Esophagus muscularis mucosa (tissue), 4 donors: ENCODE results near the gene ADAMTS19. TPM values are rescaled to one million over a fixed set of nuclear protein-coding genes. Genes with fewer than 3 reads are reported as not detected.

Experiments
- DNase-seq: peaks from one replicate; pipeline ENCODE4 v3.0.0-alpha.2; 2017; ENCODE audit errors: extremely low spot score
- H3K27ac ChIP-seq, 4 donors: fragments of 200-600 bp; sonication (generic); replicated peaks in 1 of 4; 1 replicate in 3 of 4; 2 replicates in 1 of 4; pipeline ENCODE4 v1.5.1; 2016 to 2019; ENCODE audit warnings: mild to moderate bottlenecking in 1 of 4
- H3K27me3 ChIP-seq, 4 donors: fragments of 200-600 bp; sonication (generic); one replicate each; pipeline versions ENCODE4 v1.5.1 to v1.6.0; 2016 to 2019
- H3K36me3 ChIP-seq, 4 donors: fragments of 200-600 bp; sonication (generic); one replicate each; pipeline ENCODE4 v1.5.1; 2016 to 2019
- H3K4me1 ChIP-seq, 4 donors: fragments of 200-600 bp; sonication (generic); one replicate each; pipeline ENCODE4 v1.5.1; 2016 to 2019
- H3K4me3 ChIP-seq, 4 donors: fragments of 200-600 bp; sonication (generic); 1 replicate in 2 of 4; 2 replicates in 2 of 4; pipeline ENCODE4 v1.5.1; 2016 to 2019; ENCODE audit warnings: mild to moderate bottlenecking in 4 of 4, moderate library complexity in 1 of 4
- H3K9me3 ChIP-seq, 4 donors: fragments of 200-600 bp; sonication (generic); 1 replicate in 3 of 4; 2 replicates in 1 of 4; pipeline ENCODE4 v1.5.1; 2016 to 2019
- CTCF ChIP-seq, 3 experiments: fragments of 200-600 bp in 2 of 3; fragments of 450-650 bp in 1 of 3; sonication (generic) in 2 of 3; IDR thresholded peaks; one replicate each; pipeline ENCODE4 v1.5.1; 2017 to 2019; ENCODE audit warnings: antibody characterized with exemption in 3 of 3, mild to moderate bottlenecking in 2 of 3, moderate library complexity in 1 of 3
- EP300 ChIP-seq: sonication (generic); formaldehyde crosslinking; IDR thresholded peaks from one replicate; pipeline ENCODE4 v1.6.1; 2017; ENCODE audit warnings: antibody characterized with exemption
- POLR2A ChIP-seq: fragments of 450-650 bp; IDR thresholded peaks from one replicate; pipeline ENCODE4 v1.6.1; 2017; ENCODE audit warnings: antibody characterized with exemption, moderate library complexity, mild to moderate bottlenecking, low read depth
- POLR2AphosphoS5 ChIP-seq, 2 donors: sonication (generic); formaldehyde crosslinking; IDR thresholded peaks; one replicate each; pipeline ENCODE4 v1.6.1; 2017; ENCODE audit warnings: antibody characterized with exemption in 2 of 2
- WGBS: methylation state at CpG from one replicate; pipeline ENCODE4 v1.1.5; 2018; 5-methylcytosine and 5-hydroxymethylcytosine counted together
- intact Hi-C: fragments of 100-400 bp; cut with DNase I; formaldehyde crosslinking; loops from one replicate; pipeline ENCODE4 v1.15.1; 2023
- total RNA-seq, 4 donors: library from RNA; depleted of rRNA; stranded (reverse); fragments of >200 nt; gene quantifications; one replicate each; pipeline versions ENCODE4 v1.1.0 to v1.2.1, GENCODE V29; 2016

Gene ADAMTS19
- total RNA-seq, 4 donors from 2014 or later: 8.5 to 23.4 (median 10.9) TPM

- Histone ChIP-seq H3K27ac (no peak overlapping the region), H3K4me3 (no peak overlapping the region), H3K36me3 (no peaks in the 10 kb centered on the region), H3K9me3 (no peaks in the 10 kb centered on the region), H3K27me3 (no peaks in the 10 kb centered on the region), H3K4me1 (no peaks in the 10 kb centered on the region)
- WGBS: 90% methylated on average over 3 of the region's 3 CpGs
- no peak for DNase-seq
- intact Hi-C loops: no loop called here
- TF ChIP-seq POLR2AphosphoS5 (IDR thresholded peaks at IDR 0.05) (no peak), CTCF (IDR thresholded peaks at IDR 0.05) (no peak), EP300 (no peak), POLR2A (no peak)
These were observed 21.8 kb upstream of the ADAMTS19 start for GRCh38 chr5:129438322-129438721.

DNA sequence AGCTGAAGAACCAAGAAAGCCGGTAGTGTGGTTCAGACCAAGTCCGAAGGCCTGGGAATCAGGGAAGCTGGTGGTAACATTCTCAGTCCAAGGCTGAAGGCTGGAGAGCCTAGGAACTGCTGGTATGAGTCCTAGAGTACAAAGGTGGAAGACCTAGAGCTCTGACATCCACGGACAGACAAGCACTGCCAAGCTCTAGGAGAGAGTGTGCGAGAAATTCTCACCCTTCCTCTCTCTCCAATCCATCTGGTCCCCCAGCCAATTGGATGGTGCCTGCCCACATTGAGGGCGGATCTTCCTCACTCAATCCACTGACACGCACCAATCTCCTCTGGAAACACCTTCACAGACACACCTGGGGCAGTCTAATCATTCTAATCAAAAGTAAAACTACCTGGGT is 19.7 kb upstream of the ADAMTS19 start:
- no peaks in the 10 kb centered on the region for H3K27me3 ChIP-seq

DNA sequence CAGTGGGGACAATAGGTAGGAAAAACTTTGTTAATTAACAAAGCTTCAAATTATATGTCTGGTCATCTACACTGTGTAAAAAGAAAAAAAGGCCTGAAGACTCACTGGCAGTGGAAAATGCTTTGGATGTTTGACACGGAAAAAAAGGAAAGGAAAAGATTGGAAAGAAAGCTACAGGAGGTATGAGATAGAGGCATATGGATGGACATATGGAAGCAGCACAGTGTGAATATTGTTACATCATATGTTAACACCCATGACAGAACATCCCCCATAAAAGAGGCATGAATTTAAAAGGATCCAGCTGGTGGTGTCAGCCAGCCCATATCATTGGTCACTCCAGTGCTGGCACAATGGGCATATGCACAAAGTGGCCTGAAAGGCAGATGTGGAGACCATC is 19.0 kb upstream of the ADAMTS19 start:
- TF ChIP-seq POLR2A (no peak), EP300 (no peak), POLR2AphosphoS5 (IDR thresholded peaks at IDR 0.05) (no peak), CTCF (IDR thresholded peaks at IDR 0.05) (no peak)
- Histone ChIP-seq H3K36me3 (no peaks in the 10 kb centered on the region), H3K4me1 (no peaks in the 10 kb centered on the region), H3K27ac (no peak overlapping the region), H3K4me3 (no peak overlapping the region), H3K27me3 (no peaks in the 10 kb centered on the region), H3K9me3 (no peaks in the 10 kb centered on the region)
- WGBS: 85% methylated on average over 1 of the region's 1 CpG
- intact Hi-C loops: no loop called here
- no peak for DNase-seq

More for the DNA sequence above, 19.7 kb upstream of the ADAMTS19 start:
- Histone ChIP-seq H3K4me1 (no peaks in the 10 kb centered on the region), H3K9me3 (no peaks in the 10 kb centered on the region), H3K4me3 (no peak overlapping the region), H3K27ac (no peak overlapping the region), H3K36me3 (no peaks in the 10 kb centered on the region)
- DNase-seq: no peak
- 79% methylated on average over 6 of the region's 6 CpGs for WGBS
- no peak for TF ChIP-seq POLR2AphosphoS5 (IDR thresholded peaks at IDR 0.05)
- no peak for TF ChIP-seq CTCF (IDR thresholded peaks at IDR 0.05)
- no peak for TF ChIP-seq POLR2A
- TF ChIP-seq EP300: no peak
- intact Hi-C loops: no loop called here

- Histone ChIP-seq H3K36me3 (no peaks in the 10 kb centered on the region), H3K4me3 (no peak overlapping the region), H3K9me3 (no peaks in the 10 kb centered on the region), H3K4me1 (no peaks in the 10 kb centered on the region), H3K27ac (no peak overlapping the region), H3K27me3 (no peaks in the 10 kb centered on the region)
- intact Hi-C loops: no loop called here
- WGBS: 92% methylated on average over 2 of the region's 2 CpGs
- DNase-seq: no peak
- TF ChIP-seq POLR2AphosphoS5 (IDR thresholded peaks at IDR 0.05): no peak
- no peak for TF ChIP-seq POLR2A
- TF ChIP-seq CTCF (IDR thresholded peaks at IDR 0.05): no peak
- no peak for TF ChIP-seq EP300
These were observed 14.7 kb upstream of the ADAMTS19 start for GRCh38 chr5:129445379-129445778.

DNA sequence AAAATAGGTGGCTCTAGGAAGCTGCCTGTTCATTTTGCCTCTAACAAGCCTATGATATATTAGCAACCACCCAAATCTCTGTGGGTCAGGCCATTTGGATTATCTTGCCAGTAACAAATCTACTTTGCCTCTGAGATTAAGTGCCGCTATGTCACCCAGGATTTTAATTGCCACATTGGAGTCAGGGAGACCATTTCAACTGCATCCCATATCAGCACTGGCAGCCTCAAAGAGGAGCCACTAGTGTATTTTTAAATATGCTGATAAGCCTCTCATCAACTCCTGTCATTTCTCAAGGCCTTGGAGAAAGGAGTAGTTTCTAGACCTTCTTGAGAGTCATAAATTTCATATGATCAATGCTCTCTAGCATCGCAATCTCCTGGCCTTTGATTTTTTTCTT is 12.1 kb upstream of the ADAMTS19 start:
- no peak for DNase-seq
- Histone ChIP-seq H3K27me3 (no peaks in the 10 kb centered on the region), H3K27ac (no peak overlapping the region), H3K4me1 (no peaks in the 10 kb centered on the region), H3K36me3 (no peaks in the 10 kb centered on the region), H3K9me3 (no peaks in the 10 kb centered on the region), H3K4me3 (no peak overlapping the region)
- 93% methylated on average over 2 of the region's 2 CpGs for WGBS
- TF ChIP-seq POLR2A: no peak
- intact Hi-C loops: no loop called here
